ENCODE data around the gene TRIM7. TPM values are rescaled to one million over a fixed set of nuclear protein-coding genes. Genes with fewer than 3 reads are reported as not detected.

Gene TRIM7
- 1.6 and 3.2 TPM in 2 replicates for total RNA-seq (2014; rRNA removed; shearing (Covaris generic))

- peak; percentile 53 for DNase-seq (ENCODE audit: low read depth)
Observed at GRCh38 chr5:181204826-181205760, at the start of gene TRIM7. Gene TRIM7 (minus strand): TSS chr5:181205196. CDS start chr5:181205110, 86 bp downstream.

GRCh38 chr5:181248277-181248676 lies 43.3 kb upstream of the TRIM7 start:
- DNase-seq (ENCODE audit: low read depth): no peak

GRCh38 chr5:181246276-181247049 lies 41.5 kb upstream of the TRIM7 start:
- DNase-seq (ENCODE audit: low read depth): peak; percentile 85

- no peak for DNase-seq (ENCODE audit: low read depth)
Observed at GRCh38 chr5:181245427-181246275, 40.7 kb upstream of the TRIM7 start.

- peak; percentile 88 for DNase-seq (ENCODE audit: low read depth)
Observed at GRCh38 chr5:181243564-181244343, 38.8 kb upstream of the TRIM7 start, which contains the start of gene RACK1. Gene RACK1 (minus strand): TSS chr5:181243906. CDS start chr5:181243800, 106 bp downstream.

- DNase-seq (ENCODE audit: low read depth): peak; percentile 17
Observed at GRCh38 chr5:181243018-181243563, 38.1 kb upstream of the TRIM7 start.

- peak; percentile 15 for DNase-seq (ENCODE audit: low read depth)
Observed at GRCh38 chr5:181242031-181242451, 37.0 kb upstream of the TRIM7 start.

GRCh38 chr5:181241393-181241975 lies 36.5 kb upstream of the TRIM7 start:
- DNase-seq (ENCODE audit: low read depth): peak; percentile 71

GRCh38 chr5:181239062-181239663 lies 34.2 kb upstream of the TRIM7 start:
- no peak for DNase-seq (ENCODE audit: low read depth)

- DNase-seq (ENCODE audit: low read depth): no peak
Observed at GRCh38 chr5:181237729-181238385, 32.9 kb upstream of the TRIM7 start.

- no peak for DNase-seq (ENCODE audit: low read depth)
Observed at GRCh38 chr5:181236954-181237641, 32.1 kb upstream of the TRIM7 start.

- DNase-seq (ENCODE audit: low read depth): no peak
Observed at GRCh38 chr5:181236471-181236870, 31.5 kb upstream of the TRIM7 start.

- no peak for DNase-seq (ENCODE audit: low read depth)
Observed at GRCh38 chr5:181235689-181236366, 30.8 kb upstream of the TRIM7 start.

- no peak for DNase-seq (ENCODE audit: low read depth)
Observed at GRCh38 chr5:181235323-181235688, 30.3 kb upstream of the TRIM7 start.

- no peak for DNase-seq (ENCODE audit: low read depth)
Observed at GRCh38 chr5:181234455-181235306, 29.7 kb upstream of the TRIM7 start.

- no peak for DNase-seq (ENCODE audit: low read depth)
Observed at GRCh38 chr5:181233801-181234454, 28.9 kb upstream of the TRIM7 start.

All from M059J (cell line).